ENCODE results near the gene SOST.

SOST gene

GRCh38 chr17:43741636-43742035 is 17.0 kb downstream of the SOST start:
- no peak for DNase-seq (ENCODE audit: low spot score)

- DNase-seq (ENCODE audit: low spot score), result no peak
Observed at GRCh38 chr17:43740541-43740940, 18.1 kb downstream of the SOST start.

GRCh38 chr17:43737722-43738121 is 20.9 kb downstream of the SOST start:
- no peak for DNase-seq (ENCODE audit: low spot score)

- no peak for DNase-seq (ENCODE audit: low spot score)
Observed at GRCh38 chr17:43736389-43736788, 22.2 kb downstream of the SOST start.

GRCh38 chr17:43734376-43734775 is 24.2 kb downstream of the SOST start:
- no peak for DNase-seq (ENCODE audit: low spot score)

GRCh38 chr17:43733956-43734355 is 24.6 kb downstream of the SOST start:
- no peak for DNase-seq (ENCODE audit: low spot score)

GRCh38 chr17:43732958-43733357 is 25.6 kb downstream of the SOST start:
- no peak for DNase-seq (ENCODE audit: low spot score)

GRCh38 chr17:43728081-43728480 is 30.5 kb downstream of the SOST start:
- DNase-seq (ENCODE audit: low spot score), result no peak

GRCh38 chr17:43723697-43724359 is 34.8 kb downstream of the SOST start:
- no peak for DNase-seq (ENCODE audit: low spot score)

GRCh38 chr17:43722870-43723665 is 35.5 kb downstream of the SOST start:
- no peak for DNase-seq (ENCODE audit: low spot score)

- DNase-seq (ENCODE audit: low spot score), result no peak
Observed at GRCh38 chr17:43722269-43722619, 36.3 kb downstream of the SOST start.

- DNase-seq (ENCODE audit: low spot score), result no peak
Observed at GRCh38 chr17:43721537-43722268, 36.9 kb downstream of the SOST start.

GRCh38 chr17:43720311-43721060 is 38.1 kb downstream of the SOST start:
- DNase-seq (ENCODE audit: low spot score), result peak; percentile 91

GRCh38 chr17:43719578-43719977 is 39.0 kb downstream of the SOST start:
- no peak for DNase-seq (ENCODE audit: low spot score)

- no peak for DNase-seq (ENCODE audit: low spot score)
Observed at GRCh38 chr17:43718544-43718943, 40.0 kb downstream of the SOST start.

GRCh38 chr17:43717913-43718312 is 40.7 kb downstream of the SOST start:
- no peak for DNase-seq (ENCODE audit: low spot score)

- no peak for DNase-seq (ENCODE audit: low spot score)
Observed at GRCh38 chr17:43714465-43715149, 44.0 kb downstream of the SOST start.

GRCh38 chr17:43713494-43714162 is 45.0 kb downstream of the SOST start:
- DNase-seq (ENCODE audit: low spot score), result peak; percentile 72

GRCh38 chr17:43712397-43712796 is 46.2 kb downstream of the SOST start:
- DNase-seq (ENCODE audit: low spot score), result no peak

- DNase-seq (ENCODE audit: low spot score), result no peak
Observed at GRCh38 chr17:43710101-43710500, 48.5 kb downstream of the SOST start.

GRCh38 chr17:43709210-43709609 is 49.4 kb downstream of the SOST start:
- no peak for DNase-seq (ENCODE audit: low spot score)
